GM23338 (cell line): ENCODE measurements around the gene PHLPP2. TPM values are rescaled to one million over a fixed set of nuclear protein-coding genes. Genes with fewer than 3 reads are reported as not detected.

Experiments used
- ATAC-seq: fragments of 200-7000 bp; cut with Tn5 transposase; 3 replicates; pipeline ENCODE4 v1.9.1; 2020
- DNase-seq: peaks from one replicate; pipeline ENCODE4 v3.0.0-alpha.2; 2015; ENCODE audit warnings: low spot score
- H2AFZ ChIP-seq: fragments of 200-600 bp; sonication (generic); 2 replicates; pipeline ENCODE4 v1.8.0; 2016; ENCODE audit warnings: antibody characterized with exemption, mild to moderate bottlenecking, moderate library complexity
- H3F3A ChIP-seq: fragments of 200-600 bp; sonication (generic); replicated peaks from 2 replicates; pipeline ENCODE4 v1.8.0; 2017; ENCODE audit warnings: antibody characterized with exemption, mixed run types, low read depth
- H3K27ac ChIP-seq: fragments of 200-600 bp; sonication (generic); 2 replicates; pipeline ENCODE4 v1.6.1; 2016; ENCODE audit warnings: low read depth
- H3K27me3 ChIP-seq: fragments of 200-600 bp; sonication (generic); 2 replicates; pipeline ENCODE4 v1.8.0; 2016; ENCODE audit warnings: mild to moderate bottlenecking, mixed run types, moderate library complexity; ENCODE audit not compliant: insufficient read depth
- H3K36me3 ChIP-seq: fragments of 200-600 bp; sonication (generic); 2 replicates; pipeline ENCODE4 v1.8.0; 2016; ENCODE audit warnings: mild to moderate bottlenecking; ENCODE audit not compliant: insufficient read depth
- H3K4me1 ChIP-seq: fragments of 200-600 bp; sonication (generic); 2 replicates; pipeline ENCODE4 v1.8.0; 2016; ENCODE audit warnings: mild to moderate bottlenecking, moderate library complexity; ENCODE audit not compliant: insufficient read depth
- H3K4me2 ChIP-seq: fragments of 200-600 bp; sonication (generic); 2 replicates; pipeline ENCODE4 v1.7.1; 2017; ENCODE audit warnings: mixed run types
- H3K4me3 ChIP-seq: fragments of 200-600 bp; sonication (generic); 2 replicates; pipeline ENCODE4 v1.6.1; 2016; ENCODE audit warnings: mixed run types
- H3K79me2 ChIP-seq: fragments of 200-600 bp; sonication (generic); replicated peaks from 2 replicates; pipeline ENCODE4 v1.8.0; 2017; ENCODE audit warnings: mild to moderate bottlenecking; ENCODE audit not compliant: insufficient read depth
- H3K9me2 ChIP-seq: fragments of 200-600 bp; sonication (generic); 2 replicates; pipeline ENCODE4 v1.8.0; 2017; ENCODE audit not compliant: insufficient read depth
- H4K20me1 ChIP-seq: fragments of 200-600 bp; sonication (generic); replicated peaks from 2 replicates; pipeline ENCODE4 v1.8.0; 2017; ENCODE audit warnings: mild to moderate bottlenecking; ENCODE audit not compliant: insufficient read depth
- H3K27ac Mint-ChIP-seq: 2 replicates; pipeline ENCODE4 v1.8.0; 2020; ENCODE audit warnings: inconsistent platforms, mild to moderate bottlenecking, moderate library complexity, mixed read lengths
- H3K27me3 Mint-ChIP-seq: 3 replicates; pipeline ENCODE4 v1.8.0; 2022; ENCODE audit warnings: low read depth, mild to moderate bottlenecking, moderate library complexity, mixed read lengths, inconsistent platforms; ENCODE audit not compliant: insufficient read depth, poor library complexity
- H3K36me3 Mint-ChIP-seq: 3 replicates; pipeline ENCODE4 v1.8.0; 2021; ENCODE audit warnings: low read depth, mild to moderate bottlenecking, inconsistent platforms, moderate library complexity, mixed read lengths
- H3K4me1 Mint-ChIP-seq: 3 replicates; pipeline ENCODE4 v1.8.0; 2020; ENCODE audit warnings: mild to moderate bottlenecking, inconsistent platforms, mixed read lengths
- H3K4me3 Mint-ChIP-seq: 3 replicates; pipeline ENCODE4 v1.8.0; 2021; ENCODE audit warnings: moderate library complexity, mild to moderate bottlenecking, inconsistent platforms, mixed read lengths
- H3K9me3 Mint-ChIP-seq: 3 replicates; pipeline ENCODE4 v1.8.0; 2020; ENCODE audit warnings: moderate library complexity, mild to moderate bottlenecking, inconsistent platforms, mixed read lengths
- ETS1 ChIP-seq: IDR thresholded peaks from 2 replicates; pipeline ENCODE4 v1.6.1; 2016; ENCODE audit warnings: antibody characterized with exemption
- NANOG ChIP-seq: IDR thresholded peaks from 2 replicates; pipeline ENCODE4 v1.6.1; 2016; ENCODE audit warnings: antibody characterized with exemption, borderline replicate concordance
- polyA plus RNA-seq: library from polyadenylated mRNA; unstranded; fragments of >200 nt; fragmentation: Nextera tagmentation; extraction: Ambion mirVana; gene quantifications from 2 replicates; pipeline ENCODE4 v1.2.1, GENCODE V29; 2016
- total RNA-seq: library from RNA; depleted of rRNA; stranded (reverse); fragments of >200 nt; shearing (Covaris generic); gene quantifications from 2 replicates; pipeline ENCODE4 v1.2.3, GENCODE V29; 2014
- TF ChIP-seq, protein P1 (sequence below): fragments of 250-450 bp; sonication (Bioruptor Pico); IDR thresholded peaks from 2 replicates; pipeline ENCODE4 v1.5.0; 2020; ENCODE audit warnings: mild to moderate bottlenecking, moderate library complexity

Gene PHLPP2
- total and polyA plus RNA-seq, 2 experiments from 2014 or later, result 4.2 to 20.5 TPM

DNA sequence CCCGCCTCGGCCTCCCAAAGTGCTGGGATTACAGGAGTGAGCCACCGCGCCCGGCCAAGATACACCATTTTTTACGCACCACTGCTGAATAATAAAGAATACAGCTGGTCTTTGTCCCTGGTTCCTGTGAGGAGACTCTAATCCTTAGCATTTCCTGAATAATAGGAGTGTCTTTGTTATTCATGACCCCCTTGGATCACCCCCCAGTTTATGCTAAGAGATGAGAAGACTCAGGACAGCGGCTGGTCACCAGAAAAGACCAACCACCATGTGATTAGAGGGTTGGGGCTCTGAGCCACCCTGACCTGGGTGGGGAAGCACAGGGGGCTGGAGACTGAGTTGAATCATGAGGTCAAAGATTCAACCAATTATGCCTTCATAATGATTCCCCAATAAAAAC, 17.3 kb downstream of the PHLPP2 start:
- Mint-ChIP-seq H3K27ac (peak overlapping the region; percentile 93), H3K36me3 (peaks cover 7% of the 10 kb centered on the region; the same call in 2 of the 3 replicates)
- peak; percentile 79 for ATAC-seq

More for the DNA sequence above, 17.3 kb downstream of the PHLPP2 start:
- peak; percentile 70 for DNase-seq
- peaks cover 47% of the 10 kb centered on the region for H3K4me1 ChIP-seq
- H3K4me1 Mint-ChIP-seq, result peaks cover 62% of the 10 kb centered on the region
- H3F3A ChIP-seq, result no peaks in the 10 kb centered on the region; the same call in 1 of the 2 replicates
- TF ChIP-seq, protein P1, sequence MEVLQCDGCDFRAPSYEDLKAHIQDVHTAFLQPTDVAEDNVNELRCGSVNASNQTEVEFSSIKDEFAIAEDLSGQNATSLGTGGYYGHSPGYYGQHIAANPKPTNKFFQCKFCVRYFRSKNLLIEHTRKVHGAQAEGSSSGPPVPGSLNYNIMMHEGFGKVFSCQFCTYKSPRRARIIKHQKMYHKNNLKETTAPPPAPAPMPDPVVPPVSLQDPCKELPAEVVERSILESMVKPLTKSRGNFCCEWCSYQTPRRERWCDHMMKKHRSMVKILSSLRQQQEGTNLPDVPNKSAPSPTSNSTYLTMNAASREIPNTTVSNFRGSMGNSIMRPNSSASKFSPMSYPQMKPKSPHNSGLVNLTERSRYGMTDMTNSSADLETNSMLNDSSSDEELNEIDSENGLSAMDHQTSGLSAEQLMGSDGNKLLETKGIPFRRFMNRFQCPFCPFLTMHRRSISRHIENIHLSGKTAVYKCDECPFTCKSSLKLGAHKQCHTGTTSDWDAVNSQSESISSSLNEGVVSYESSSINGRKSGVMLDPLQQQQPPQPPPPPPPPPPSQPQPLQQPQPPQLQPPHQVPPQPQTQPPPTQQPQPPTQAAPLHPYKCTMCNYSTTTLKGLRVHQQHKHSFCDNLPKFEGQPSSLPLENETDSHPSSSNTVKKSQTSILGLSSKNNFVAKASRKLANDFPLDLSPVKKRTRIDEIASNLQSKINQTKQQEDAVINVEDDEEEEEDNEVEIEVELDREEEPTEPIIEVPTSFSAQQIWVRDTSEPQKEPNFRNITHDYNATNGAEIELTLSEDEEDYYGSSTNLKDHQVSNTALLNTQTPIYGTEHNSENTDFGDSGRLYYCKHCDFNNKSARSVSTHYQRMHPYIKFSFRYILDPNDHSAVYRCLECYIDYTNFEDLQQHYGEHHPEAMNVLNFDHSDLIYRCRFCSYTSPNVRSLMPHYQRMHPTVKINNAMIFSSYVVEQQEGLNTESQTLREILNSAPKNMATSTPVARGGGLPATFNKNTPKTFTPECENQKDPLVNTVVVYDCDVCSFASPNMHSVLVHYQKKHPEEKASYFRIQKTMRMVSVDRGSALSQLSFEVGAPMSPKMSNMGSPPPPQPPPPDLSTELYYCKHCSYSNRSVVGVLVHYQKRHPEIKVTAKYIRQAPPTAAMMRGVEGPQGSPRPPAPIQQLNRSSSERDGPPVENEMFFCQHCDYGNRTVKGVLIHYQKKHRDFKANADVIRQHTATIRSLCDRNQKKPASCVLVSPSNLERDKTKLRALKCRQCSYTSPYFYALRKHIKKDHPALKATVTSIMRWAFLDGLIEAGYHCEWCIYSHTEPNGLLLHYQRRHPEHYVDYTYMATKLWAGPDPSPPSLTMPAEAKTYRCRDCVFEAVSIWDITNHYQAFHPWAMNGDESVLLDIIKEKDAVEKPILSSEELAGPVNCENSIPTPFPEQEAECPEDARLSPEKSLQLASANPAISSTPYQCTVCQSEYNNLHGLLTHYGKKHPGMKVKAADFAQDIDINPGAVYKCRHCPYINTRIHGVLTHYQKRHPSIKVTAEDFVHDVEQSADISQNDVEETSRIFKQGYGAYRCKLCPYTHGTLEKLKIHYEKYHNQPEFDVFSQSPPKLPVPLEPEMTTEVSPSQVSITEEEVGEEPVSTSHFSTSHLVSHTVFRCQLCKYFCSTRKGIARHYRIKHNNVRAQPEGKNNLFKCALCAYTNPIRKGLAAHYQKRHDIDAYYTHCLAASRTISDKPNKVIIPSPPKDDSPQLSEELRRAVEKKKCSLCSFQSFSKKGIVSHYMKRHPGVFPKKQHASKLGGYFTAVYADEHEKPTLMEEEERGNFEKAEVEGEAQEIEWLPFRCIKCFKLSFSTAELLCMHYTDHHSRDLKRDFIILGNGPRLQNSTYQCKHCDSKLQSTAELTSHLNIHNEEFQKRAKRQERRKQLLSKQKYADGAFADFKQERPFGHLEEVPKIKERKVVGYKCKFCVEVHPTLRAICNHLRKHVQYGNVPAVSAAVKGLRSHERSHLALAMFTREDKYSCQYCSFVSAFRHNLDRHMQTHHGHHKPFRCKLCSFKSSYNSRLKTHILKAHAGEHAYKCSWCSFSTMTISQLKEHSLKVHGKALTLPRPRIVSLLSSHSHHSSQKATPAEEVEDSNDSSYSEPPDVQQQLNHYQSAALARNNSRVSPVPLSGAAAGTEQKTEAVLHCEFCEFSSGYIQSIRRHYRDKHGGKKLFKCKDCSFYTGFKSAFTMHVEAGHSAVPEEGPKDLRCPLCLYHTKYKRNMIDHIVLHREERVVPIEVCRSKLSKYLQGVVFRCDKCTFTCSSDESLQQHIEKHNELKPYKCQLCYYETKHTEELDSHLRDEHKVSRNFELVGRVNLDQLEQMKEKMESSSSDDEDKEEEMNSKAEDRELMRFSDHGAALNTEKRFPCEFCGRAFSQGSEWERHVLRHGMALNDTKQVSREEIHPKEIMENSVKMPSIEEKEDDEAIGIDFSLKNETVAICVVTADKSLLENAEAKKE (CRISPR knock-in tag), result peak; percentile 72; the same call in 1 of the 2 replicates
- TF ChIP-seq ETS1 (no peak), NANOG (peak; percentile 21; the same call in 1 of the 2 replicates)
- H3K79me2 ChIP-seq, result peaks cover 57% of the 10 kb centered on the region
- peak overlapping the region; percentile 97 for H3K27ac ChIP-seq
- H3K4me3 Mint-ChIP-seq, result no peak overlapping the region
- no peak overlapping the region; the same call in 1 of the 2 replicates for H3K4me3 ChIP-seq
- no peaks in the 10 kb centered on the region for H3K9me2 ChIP-seq
- H3K27me3 ChIP-seq, result no peaks in the 10 kb centered on the region
- peaks cover 4% of the 10 kb centered on the region for H3K27me3 Mint-ChIP-seq
- peaks cover 6% of the 10 kb centered on the region; the same call in 1 of the 2 replicates for H3K36me3 ChIP-seq
- no peak overlapping the region for H2AFZ ChIP-seq
- peak overlapping the region; percentile 69 for H3K4me2 ChIP-seq
- no peaks in the 10 kb centered on the region for H4K20me1 ChIP-seq
- no peaks in the 10 kb centered on the region for H3K9me3 Mint-ChIP-seq
